NCI-H2227 (cell line): ENCODE measurements around the gene TMEM31.

Source experiments
- DNase-seq: peaks from one replicate; lab custom pipeline; 2025; ENCODE audit not compliant: unreplicated experiment; lab: John Stamatoyannopoulos, UW

TMEM31 gene, protein sequence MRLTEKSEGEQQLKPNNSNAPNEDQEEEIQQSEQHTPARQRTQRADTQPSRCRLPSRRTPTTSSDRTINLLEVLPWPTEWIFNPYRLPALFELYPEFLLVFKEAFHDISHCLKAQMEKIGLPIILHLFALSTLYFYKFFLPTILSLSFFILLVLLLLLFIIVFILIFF

DNA sequence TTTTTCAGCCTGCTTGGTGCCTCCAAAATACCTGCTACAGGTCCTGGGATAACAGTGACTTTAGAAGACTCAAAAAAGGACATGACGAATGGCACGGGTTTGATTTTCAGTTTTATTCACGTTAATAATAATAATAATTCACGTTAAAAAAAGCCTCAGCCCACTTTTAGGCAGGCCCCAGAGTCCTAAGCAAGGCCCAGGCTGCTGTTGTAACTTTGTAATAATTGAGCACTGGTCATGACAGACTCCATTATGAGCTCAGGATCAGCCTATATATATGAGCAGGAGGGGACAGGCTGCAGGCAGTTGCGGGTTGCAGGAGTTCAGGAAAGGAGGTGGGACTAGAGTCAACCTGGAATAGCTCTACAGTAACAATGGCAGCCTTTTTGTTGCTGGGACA is at the start of gene TMEM31:
TMEM31 (plus strand) TSS at position 301 of the 400 bp plus-strand sequence. CDS start 1,350 bp downstream, outside the sequence.
- no peak for DNase-seq

DNA sequence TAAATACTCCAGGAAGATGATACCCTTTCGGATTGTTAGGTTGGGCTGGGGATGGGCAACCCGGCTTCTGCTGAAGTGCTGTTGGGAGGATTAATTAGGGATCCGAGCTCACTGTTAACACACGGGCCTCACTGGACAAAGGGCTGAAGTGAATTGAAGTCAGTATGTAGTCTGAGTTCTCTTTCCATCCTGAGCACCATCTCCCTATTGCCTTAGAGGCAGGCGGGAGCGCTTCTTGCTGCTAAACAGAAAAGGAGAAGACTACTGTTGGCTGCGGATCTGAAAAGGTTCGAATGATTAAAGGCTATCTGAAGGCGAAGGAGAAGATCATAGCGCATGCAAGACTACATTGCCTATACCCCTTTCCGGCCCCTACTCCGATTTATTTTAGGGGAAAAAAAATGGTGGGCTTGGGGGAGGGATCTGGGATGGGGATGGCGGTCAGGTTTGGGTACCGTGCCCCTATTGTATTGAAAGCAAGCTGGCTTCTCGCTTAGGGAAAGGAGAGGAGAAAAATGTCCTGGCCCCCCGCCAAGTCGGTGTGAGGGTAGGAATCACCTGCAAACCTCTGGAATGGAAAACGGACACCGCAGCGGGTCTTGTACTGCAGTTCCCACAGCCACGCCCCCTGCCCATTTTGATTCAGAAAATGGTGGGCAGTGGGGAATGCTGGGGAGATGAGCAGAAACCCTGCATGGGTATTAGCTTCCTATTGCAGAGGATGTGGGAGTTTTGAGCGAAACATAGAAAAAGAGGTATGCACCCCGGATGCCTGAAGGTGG is 46.5 kb upstream of the TMEM31 start:
- DNase-seq: peak; percentile 61

DNA sequence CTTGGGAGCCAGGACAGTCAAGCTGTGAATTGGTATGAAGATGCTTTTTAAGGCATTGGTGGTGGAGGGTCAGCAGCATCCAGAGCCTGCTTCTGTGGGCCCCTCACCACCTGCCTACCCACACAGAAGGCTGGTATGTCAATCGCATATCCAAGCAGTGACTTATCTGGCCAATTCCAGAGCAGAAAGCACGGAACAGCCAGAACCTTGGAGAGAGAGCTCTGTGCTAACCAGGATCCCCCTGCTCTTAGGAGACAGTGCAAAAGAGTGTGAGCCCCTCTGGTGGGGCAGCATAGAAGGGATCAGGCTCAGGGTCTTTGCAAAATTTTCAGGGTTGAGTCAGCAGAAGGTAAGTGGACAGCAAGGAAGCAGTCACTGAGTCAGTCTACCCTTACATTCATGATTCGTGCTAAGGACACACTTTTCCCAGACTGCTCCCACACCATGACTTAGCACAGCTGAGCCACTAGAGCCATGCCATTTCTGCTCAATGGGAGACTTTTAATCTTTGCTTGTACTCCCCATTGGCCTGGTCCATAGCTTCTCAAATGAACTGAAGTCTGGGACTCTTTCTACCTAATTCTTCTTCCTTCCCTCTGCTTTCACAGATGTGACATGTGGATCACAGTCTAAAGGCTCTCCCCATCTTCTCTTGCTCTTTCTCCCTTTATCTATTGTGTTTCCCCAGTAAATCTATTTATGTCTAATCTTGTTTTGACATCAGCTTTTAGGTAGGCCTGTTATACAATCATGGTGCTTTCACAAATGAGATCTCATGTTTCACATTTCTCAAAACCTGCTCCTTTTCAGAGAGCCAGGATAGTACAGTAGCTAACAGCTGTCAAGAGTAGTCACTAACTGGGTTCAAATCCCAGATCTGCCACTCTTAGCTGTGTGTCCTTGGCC is 44.3 kb upstream of the TMEM31 start:
- DNase-seq: no peak

DNA sequence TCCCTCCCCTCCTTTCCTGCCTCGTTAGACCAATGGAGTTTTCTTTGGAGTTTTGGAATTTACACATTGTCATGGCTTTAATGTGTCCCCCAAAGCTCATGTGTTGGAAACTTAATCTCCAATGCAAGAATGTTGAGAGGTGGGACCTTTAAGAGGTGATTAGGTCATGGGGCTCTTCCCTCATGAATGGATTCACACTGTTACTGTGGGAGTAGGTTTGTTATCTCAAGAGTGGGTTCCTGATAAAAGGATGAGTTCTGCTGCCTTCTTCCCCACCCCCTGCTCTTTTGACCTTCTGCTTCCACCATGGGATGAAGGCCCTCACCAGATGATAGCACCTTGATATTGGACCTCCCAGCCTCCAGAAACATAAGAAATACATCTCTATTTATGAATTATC is 41.0 kb upstream of the TMEM31 start:
- no peak for DNase-seq

DNA sequence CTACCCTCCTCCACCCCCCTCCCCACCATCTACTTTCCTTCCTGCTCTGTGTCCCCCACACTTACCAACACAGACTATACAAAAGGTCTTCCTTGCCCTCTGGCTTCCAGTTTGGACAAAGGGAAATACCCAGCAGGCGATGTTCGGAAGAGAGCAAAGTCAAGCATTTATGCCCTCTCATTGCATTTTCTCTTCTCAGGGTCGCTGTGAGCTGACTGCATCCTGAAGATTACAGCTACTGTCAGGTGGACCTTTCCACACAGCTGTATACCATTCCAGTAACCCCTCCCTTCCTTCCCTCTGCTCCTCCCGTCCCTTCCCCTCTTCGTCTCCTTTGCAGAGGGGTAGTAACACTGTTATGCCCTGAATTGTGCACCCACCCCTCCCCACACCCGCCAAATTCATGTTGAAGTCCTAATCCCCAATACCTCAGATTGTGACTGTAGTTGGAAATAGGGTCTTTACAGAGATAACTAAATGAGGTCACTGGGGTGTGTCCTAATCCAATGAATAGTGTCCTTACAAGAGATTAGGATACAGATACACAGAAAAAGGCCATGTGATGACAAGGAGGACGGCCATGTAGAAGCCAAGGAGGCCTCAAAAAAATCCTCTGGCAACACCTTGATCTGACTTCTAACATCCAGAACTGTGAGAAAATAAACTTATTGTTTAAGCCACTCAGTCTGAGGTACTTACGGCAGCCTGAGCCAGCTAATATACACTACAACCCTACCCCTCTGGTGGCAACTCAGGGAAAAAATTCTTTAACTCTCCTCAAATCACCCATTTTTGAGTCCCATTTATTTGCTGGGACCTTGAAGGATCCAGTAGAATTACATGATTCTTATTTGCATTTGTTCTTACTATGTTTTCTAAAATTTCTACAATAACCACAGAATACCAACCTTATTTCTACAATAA is 35.9 kb upstream of the TMEM31 start:
- DNase-seq: no peak

DNA sequence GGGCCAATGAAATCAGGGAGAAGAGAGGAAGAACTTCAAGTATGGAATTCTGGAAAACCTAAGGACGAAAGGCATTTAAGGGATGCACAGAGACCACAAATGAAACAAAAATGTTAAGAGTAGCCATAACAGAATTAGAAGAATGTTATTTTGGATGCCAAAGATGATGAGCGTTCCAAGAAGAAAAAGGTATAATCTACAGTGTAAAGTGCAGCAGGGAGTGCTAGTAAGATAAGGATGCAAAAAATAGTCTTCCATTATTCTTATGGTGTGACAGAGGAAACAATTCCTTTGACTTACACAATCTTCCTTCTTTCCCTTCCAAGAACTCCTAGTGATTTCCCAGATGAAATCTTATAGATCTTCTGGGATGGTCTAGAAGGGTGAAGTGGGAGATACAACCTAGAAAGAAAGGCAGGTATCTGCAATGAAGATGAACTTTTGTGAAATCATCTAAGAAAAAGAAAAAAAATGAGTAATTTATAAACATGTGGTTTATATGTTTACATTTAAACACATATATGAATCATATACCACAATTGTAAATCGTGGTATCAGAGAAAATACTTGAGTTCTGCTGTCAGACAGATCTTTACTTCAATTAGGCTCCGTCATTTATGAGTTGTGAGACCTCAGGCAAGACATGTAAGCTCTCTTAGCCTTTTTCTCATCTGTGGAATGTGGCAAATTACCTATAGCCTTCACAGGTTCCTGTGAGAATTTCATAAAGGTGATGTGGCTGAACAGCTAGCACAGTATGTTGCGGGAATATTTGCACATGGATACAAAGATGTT is 32.3 kb upstream of the TMEM31 start:
- DNase-seq: no peak

DNA sequence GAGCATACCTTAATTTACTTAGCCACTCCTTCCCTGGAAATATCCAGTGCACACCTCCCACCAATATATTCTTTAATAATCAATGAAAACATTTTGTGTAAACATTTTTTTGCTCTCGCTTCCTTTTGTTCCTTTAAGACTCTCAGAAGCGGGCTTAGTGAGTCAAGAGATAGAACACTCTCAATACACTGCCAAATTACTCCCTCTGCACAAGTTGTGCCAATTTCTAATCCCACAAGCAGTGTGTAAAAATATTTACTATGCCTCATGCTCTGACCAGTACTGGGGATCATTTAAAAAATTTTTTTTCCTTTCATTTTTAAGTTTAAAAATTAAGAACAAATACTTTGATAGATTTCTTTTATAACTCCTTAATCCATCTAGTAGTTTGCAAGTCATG is 29.3 kb upstream of the TMEM31 start:
- DNase-seq: no peak

DNA sequence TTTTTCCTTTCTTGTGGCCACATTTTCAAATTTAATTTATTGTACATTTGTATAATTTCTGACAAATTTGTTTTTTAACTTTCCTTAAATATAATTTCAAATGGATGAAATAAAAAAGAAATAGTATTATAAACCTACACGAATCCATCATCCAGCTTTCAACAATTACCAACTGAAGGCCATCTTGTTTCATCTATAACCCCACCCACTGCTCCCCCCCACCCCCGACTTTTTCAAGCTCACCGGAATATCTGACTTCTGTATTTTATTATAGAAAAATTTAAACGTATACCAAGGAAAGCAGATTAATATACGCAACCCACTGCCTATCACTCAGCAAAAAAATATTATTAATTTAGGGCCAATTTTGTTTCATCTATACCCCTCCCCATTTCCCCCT is 25.3 kb upstream of the TMEM31 start:
- peak; percentile 12 for DNase-seq

DNA sequence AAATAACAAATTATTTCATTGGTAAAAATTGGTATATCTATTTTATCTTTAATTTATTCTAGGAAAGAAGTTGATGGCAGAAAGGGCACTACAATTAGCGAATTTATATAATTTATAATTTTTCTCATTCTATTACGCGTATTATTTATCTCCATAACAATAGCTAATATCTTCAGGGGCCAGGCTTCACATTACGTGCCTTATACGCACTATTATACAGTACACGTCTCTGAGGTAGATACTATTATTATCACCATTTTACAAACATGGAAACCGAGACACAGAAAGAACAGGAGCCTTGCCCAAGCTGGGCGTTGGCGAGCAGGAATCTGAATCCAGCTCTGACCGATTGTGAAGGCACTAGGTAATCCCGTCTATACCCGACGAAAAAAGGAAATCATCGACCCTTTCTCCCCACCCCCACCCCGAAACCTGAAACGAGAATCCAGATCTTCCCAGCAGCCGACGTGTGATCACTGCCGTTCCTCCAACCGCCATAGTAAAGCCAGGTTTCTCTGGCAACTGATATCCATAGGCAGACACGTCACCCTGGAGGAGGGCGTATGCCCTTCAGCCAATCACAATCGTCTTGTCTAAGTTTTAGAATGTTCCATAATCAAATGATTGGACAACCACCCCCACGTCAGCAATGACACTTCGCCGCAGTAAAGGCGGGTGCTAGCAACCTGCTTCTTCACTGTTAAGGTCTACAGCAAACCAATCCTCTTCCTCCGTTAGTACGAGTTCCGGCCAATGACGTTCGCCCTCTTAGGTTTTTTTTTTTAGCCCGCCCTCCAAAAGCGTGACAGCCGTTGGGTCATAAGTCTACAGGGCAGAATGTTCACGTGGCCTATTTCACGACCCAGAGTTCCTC is 24.3 kb upstream of the TMEM31 start, which contains the start of gene MORF4L2:
MORF4L2 (minus strand) TSS at position 501 of the 874 bp plus-strand sequence. CDS start 9,672 bp downstream, outside the sequence.
- DNase-seq: peak; percentile 98

DNA sequence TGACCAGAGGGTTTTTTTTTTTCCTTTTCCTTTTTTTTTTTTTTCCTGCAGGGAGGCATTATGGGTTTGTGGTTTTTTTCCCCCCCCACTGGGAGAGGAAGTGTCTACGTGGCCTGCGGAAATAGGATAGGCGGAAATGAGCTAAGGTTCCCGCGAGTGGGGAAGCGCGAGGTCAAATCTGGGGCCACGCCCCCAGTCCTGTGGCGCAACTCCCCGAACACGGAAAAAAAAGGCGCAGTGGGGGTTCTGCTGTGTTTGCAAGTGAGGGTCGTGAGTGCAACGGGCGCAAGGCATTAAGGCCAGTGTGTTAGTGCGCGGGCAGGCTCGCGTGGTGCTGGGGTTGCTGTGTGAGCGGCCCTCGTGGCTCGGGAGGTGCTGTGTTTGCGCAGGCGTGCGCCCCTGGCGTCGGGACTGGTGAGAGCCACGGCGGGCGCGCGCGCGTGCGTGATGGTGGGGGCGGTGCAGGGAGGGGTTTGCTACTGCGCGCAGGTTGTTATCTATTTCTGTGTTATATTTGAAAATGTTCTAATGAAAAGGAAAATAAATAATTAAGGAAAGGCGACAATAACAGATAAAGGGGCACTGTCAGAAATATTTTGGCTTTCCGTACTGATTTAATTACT is 23.5 kb upstream of the TMEM31 start:
- DNase-seq: peak; percentile 95

DNA sequence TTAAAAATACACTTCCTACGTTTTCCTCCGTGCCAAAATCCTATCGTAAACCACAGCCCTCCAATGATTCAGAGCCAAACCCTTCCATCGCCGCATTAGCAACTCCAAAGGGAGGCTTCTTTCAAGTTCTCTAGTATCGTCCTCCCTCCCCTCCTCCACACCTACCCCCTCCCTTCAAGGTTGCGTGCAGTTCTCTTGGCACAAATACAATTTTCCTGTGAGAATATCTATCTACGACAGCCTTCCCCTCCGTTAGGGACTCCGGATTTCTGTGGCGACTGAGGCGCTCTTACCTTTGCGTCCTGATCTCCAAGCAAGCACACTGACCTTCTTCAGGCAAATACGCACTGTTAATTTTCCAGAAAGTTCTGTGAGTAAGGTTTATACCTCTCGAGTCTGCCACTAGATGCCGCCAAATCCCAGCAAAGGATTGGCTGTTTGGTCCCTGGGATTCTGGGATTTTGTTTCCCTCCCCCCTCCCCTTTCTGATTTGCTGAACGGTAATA is 23.0 kb upstream of the TMEM31 start:
- DNase-seq: peak; percentile 93

DNA sequence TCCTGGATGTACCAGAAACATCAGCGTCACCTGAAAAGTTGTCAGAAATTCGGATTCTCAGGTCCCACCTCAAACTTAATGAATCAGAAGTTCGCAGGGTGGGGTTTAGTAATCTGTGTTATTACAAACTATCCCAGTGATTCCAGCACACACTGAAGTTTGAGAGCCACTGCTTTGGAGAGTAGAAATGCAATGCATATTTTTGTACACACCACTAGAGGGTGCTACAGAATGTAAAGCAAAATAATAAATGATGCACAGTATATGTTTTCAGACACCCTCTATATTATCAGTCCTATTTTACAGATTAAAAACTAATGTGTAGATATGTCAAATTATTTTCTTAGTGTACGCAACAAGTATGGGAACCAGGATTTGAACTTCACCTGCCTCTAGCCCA is 21.8 kb upstream of the TMEM31 start:
- DNase-seq: peak; percentile 73

DNA sequence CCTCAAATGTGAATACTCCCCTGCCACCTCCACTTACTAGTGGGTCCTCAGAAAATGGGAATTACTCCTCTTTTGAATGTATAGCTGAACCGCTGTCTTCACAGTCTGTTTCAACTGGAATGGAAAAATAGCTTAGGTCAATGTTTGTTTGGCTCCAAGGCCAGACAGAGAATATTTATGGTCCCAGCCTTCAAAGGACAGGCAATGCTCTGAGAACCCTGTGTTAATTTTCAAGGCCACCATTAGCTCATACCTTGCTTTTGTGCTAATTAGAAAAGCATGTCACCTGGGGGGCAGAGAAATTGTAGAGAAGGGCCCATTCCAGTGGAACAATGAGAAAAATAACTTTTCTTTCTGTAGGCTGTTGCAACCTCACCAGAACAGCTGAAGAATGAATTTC is 19.6 kb upstream of the TMEM31 start:
- no peak for DNase-seq

DNA sequence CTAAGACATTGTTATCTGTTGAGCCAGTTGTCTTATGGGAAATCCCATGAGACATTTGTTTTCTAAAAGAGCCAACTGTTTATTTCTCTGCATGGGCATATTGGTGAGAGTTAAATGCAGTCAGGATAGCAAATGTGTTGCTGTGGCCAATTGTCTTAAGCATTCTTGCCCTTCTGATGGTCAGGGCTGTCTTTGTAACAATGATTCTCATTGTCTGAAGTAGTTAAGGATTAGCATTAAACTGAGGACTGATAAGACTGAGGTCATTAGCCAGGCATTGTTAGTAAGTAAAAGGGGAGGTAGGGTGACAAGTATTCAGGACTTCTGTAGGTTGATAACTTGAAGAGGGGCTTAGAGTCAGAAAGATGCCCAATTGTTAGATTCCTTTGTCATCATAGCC is 13.0 kb upstream of the TMEM31 start:
- no peak for DNase-seq

DNA sequence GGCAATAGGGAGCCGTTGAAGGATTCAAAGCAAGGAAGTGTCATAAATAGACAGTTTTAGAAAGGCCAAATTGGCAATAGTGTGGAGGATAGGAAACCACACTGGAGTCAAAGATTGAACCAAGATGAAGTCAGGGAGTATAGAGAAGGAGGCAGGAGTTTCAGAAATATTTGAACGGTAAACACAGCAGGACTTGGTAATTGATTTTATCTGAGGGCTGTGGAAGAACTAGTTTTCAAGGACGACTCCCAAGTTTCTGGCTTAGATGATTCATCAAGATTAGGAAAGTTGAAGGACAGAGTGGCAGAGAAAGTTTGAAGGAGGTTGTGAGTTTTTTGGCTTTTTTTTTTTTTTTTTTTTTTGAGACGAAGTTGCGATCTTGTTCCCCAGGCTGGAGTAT is 11.5 kb upstream of the TMEM31 start:
- no peak for DNase-seq

DNA sequence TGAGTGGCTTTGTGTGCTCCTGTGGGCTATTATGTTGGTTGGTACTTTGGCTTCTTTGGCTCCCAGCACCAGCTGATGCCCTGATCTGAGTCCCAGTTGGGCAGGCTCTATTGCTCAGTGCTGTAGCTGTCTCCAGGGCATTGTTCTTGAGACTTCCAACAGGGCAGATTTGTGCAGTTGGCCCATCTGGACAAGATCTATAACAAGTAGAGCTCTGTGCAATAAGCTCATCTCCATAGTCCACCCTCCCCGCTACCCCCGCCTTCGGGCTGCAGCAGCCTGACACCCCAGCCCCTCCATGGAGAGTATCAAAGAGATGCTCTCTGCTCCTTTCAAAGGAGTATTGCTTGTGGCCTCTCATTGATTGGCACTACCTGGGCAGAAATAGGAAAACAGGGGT is 5.8 kb upstream of the TMEM31 start:
- DNase-seq: no peak

DNA sequence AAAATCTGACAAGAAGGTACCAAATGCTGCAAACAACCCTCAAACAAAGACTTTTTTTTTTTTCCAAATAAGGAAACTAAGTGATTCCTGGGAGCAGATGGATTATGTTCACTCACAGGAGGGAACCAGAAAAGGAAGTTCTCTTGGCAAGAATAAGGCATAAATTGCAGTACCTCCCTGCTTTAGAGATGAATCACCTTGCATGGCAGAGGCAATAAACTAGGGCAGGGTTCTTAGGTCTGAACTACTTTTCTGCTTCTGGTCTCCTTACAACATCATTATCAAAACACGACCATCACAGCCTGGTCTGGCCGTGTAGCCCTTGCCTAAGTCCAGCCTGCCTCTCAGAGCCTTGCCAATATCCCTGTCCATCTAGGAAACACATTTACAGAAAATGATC is 6.3 kb downstream of the TMEM31 start:
- DNase-seq: no peak

DNA sequence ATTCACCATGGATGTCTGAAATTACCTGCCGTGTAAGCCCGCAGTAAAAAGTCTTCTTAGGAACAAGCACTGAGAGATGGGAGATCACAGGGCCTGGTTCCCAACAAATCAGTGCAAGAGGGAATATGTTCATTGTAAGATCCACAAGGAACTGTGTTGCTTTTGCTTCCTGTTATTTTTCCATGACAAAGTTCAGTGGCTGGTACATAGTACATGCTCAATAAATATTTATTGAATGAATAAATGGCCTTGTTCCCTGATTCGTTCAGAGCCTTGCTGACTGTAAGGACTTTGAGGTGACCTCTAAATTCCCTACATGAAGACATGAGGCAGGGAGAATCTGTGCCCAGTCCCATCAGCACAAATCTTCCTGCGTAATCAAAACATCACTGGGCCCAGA is 7.4 kb downstream of the TMEM31 start:
- no peak for DNase-seq
